ENCODE data around the gene ANKRD55. TPM values are rescaled to one million over a fixed set of nuclear protein-coding genes. Genes with fewer than 3 reads are reported as not detected.
A peak's percentile ranks its signal among the peaks of the same experiment; 100 is the strongest.

The ANKRD55 gene
- total and polyA plus RNA-seq, 2 donors (not counting 1 experiment from before 2014, with no cell fraction given), result 0.07 TPM; not detected in 1

- H3K4me1 ChIP-seq (ENCODE audit: control insufficient read depth in 2 of 2, insufficient read depth in 2 of 2, low read length in 2 of 2), result peaks cover 7 to 19% of the 10 kb centered on the region in 2 donors
- ChIA-PET POLR2A (no interaction called here), CTCF (no interaction called here)
- no peak overlapping the region for H3K4me3 ChIP-seq (ENCODE audit: control extremely low read depth in 1 of 5, extremely low read depth in 1 of 5, insufficient read depth in 1 of 5, low read depth in 2 of 5, low read length in 4 of 5)
- intact Hi-C loops (cut with micrococcal nuclease), result no loop called here
- H3K27me3 ChIP-seq (replicated peaks in 1 of 4; ENCODE audit: control extremely low read depth in 1 of 4, control insufficient read depth in 3 of 4, insufficient read depth in 4 of 4, low read length in 3 of 4), result peaks cover 0 to 4% (median 0%) of the 10 kb centered on the region in 4 experiments
- H2AFZ ChIP-seq (ENCODE audit: insufficient read depth, low read depth, low read length, poor library complexity, severe bottlenecking), result no peak overlapping the region
- H3K9ac ChIP-seq (ENCODE audit: low read length), result no peak overlapping the region
- ATAC-seq (ENCODE audit: low read depth), result no peak
- no peak overlapping the region for H3K4me2 ChIP-seq (replicated peaks; ENCODE audit: low read depth, low read length, poor library complexity, severe bottlenecking)
- H4K20me1 ChIP-seq (ENCODE audit: control insufficient read depth, insufficient read depth, low read length, poor library complexity, severe bottlenecking), result no peaks in the 10 kb centered on the region
- Mint-ChIP-seq H3K4me1 (peaks cover 8% of the 10 kb centered on the region), H3K9me3 (ENCODE audit: insufficient read depth) (peaks cover 4% of the 10 kb centered on the region), H3K27ac (no peak overlapping the region), H3K27me3 (peaks cover 28% of the 10 kb centered on the region), H3K4me3 (no peak overlapping the region)
- 86% methylated on average over 1 of the region's 1 CpG for WGBS (ENCODE audit: insufficient coverage)
- H3K79me2 ChIP-seq (ENCODE audit: control insufficient read depth, insufficient read depth, low read length), result no peaks in the 10 kb centered on the region
- no peak for DNase-seq
- TF ChIP-seq CTCF (IDR thresholded peaks at IDR 0.05), result no peak
- TF ChIP-seq EZH2 (IDR thresholded peaks at IDR 0.05; ENCODE audit: borderline replicate concordance, insufficient read depth, low read depth, low read length, poor library complexity, severe bottlenecking), result no peak
- H3K9me3 ChIP-seq (ENCODE audit: control extremely low read depth in 1 of 3, control insufficient read depth in 2 of 3, insufficient read depth in 1 of 3, low read length in 2 of 3), result peaks cover 0 to 4% (median 0%) of the 10 kb centered on the region in 3 donors
- no peaks in the 10 kb centered on the region for H3K36me3 ChIP-seq (replicated peaks in 1 of 2; ENCODE audit: control extremely low read depth in 1 of 2, control insufficient read depth in 1 of 2, extremely low read depth in 1 of 2, insufficient read depth in 2 of 2, low read length in 1 of 2)
- no peak overlapping the region for H3K27ac ChIP-seq (ENCODE audit: low read length in 2 of 2)
Measured at GRCh38 chr5:56052735-56053134, 180.4 kb downstream of the ANKRD55 start.

- no peak for TF ChIP-seq CTCF (IDR thresholded peaks at IDR 0.05)
- TF ChIP-seq EZH2 (IDR thresholded peaks at IDR 0.05; ENCODE audit: borderline replicate concordance, insufficient read depth, low read depth, low read length, poor library complexity, severe bottlenecking), result no peak
- Histone ChIP-seq H3K36me3 (replicated peaks in 1 of 2; ENCODE audit: control extremely low read depth in 1 of 2, control insufficient read depth in 1 of 2, extremely low read depth in 1 of 2, insufficient read depth in 2 of 2, low read length in 1 of 2) (no peaks in the 10 kb centered on the region), H3K9me3 (ENCODE audit: control extremely low read depth in 1 of 3, control insufficient read depth in 2 of 3, insufficient read depth in 1 of 3, low read length in 2 of 3) (peaks cover 0 to 4% (median 0%) of the 10 kb centered on the region in 3 donors), H4K20me1 (ENCODE audit: control insufficient read depth, insufficient read depth, low read length, poor library complexity, severe bottlenecking) (no peaks in the 10 kb centered on the region), H3K4me2 (replicated peaks; ENCODE audit: low read depth, low read length, poor library complexity, severe bottlenecking) (peak overlapping the region; percentile 55), H2AFZ (ENCODE audit: insufficient read depth, low read depth, low read length, poor library complexity, severe bottlenecking) (peak overlapping the region; percentile 35), H3K9ac (ENCODE audit: low read length) (peak overlapping the region; percentile 14), H3K27me3 (replicated peaks in 1 of 4; ENCODE audit: control extremely low read depth in 1 of 4, control insufficient read depth in 3 of 4, insufficient read depth in 4 of 4, low read length in 3 of 4) (peaks cover 0 to 4% (median 0%) of the 10 kb centered on the region in 4 experiments), H3K4me3 (ENCODE audit: control extremely low read depth in 1 of 5, extremely low read depth in 1 of 5, insufficient read depth in 1 of 5, low read depth in 2 of 5, low read length in 4 of 5) (no peak overlapping the region), H3K27ac (ENCODE audit: low read length in 2 of 2) (peak overlapping the region in 1 of 2 donors; percentile 21), H3K79me2 (ENCODE audit: control insufficient read depth, insufficient read depth, low read length) (no peaks in the 10 kb centered on the region), H3K4me1 (ENCODE audit: control insufficient read depth in 2 of 2, insufficient read depth in 2 of 2, low read length in 2 of 2) (peaks cover 7 to 13% of the 10 kb centered on the region in 2 donors)
- peaks cover 4% of the 10 kb centered on the region for H3K9me3 Mint-ChIP-seq (ENCODE audit: insufficient read depth)
- WGBS (ENCODE audit: insufficient coverage), result no CpG with 5 or more reads among the region's 1 CpG
- ChIA-PET POLR2A (no interaction called here), CTCF (no interaction called here)
- intact Hi-C loops (cut with micrococcal nuclease), result no loop called here
- peaks cover 8% of the 10 kb centered on the region for H3K4me1 Mint-ChIP-seq
- H3K4me3 Mint-ChIP-seq, result no peak overlapping the region
- H3K27me3 Mint-ChIP-seq, result peaks cover 24% of the 10 kb centered on the region
- DNase-seq (no peak), ATAC-seq (ENCODE audit: low read depth) (no peak)
- no peak overlapping the region for H3K27ac Mint-ChIP-seq
Measured at GRCh38 chr5:56050551-56051255, 182.4 kb downstream of the ANKRD55 start.

All from B cell (primary cell).